DOHH2 (cell line): Measurements from ENCODE around the gene VAC14.

Experiments used
- H3F3A ChIP-seq: fragments of 200-600 bp; sonication (generic), shearing (Covaris generic); 2 replicates; pipeline ENCODE4 v1.6.0; 2016; ENCODE audit warnings: antibody characterized with exemption, mild to moderate bottlenecking; ENCODE audit not compliant: control insufficient read depth, insufficient read depth
- H3K27ac ChIP-seq: fragments of 200-600 bp; sonication (generic); 2 replicates; pipeline ENCODE4 v1.5.1; 2014; ENCODE audit warnings: low read depth, mild to moderate bottlenecking, low read length, moderate library complexity
- H3K27me3 ChIP-seq: fragments of 200-600 bp; sonication (generic); 2 replicates; pipeline ENCODE4 v1.6.1; 2014; ENCODE audit warnings: mild to moderate bottlenecking, low read length, mixed read lengths; ENCODE audit not compliant: control insufficient read depth
- H3K36me3 ChIP-seq: fragments of 200-600 bp; sonication (generic); 2 replicates; pipeline ENCODE4 v1.6.1; 2014; ENCODE audit warnings: mild to moderate bottlenecking, low read length, moderate library complexity, mixed read lengths; ENCODE audit not compliant: control insufficient read depth
- H3K4me1 ChIP-seq: fragments of 200-600 bp; sonication (generic); 2 replicates; pipeline ENCODE4 v1.6.1; 2014; ENCODE audit warnings: mild to moderate bottlenecking, low read length, mixed read lengths; ENCODE audit not compliant: control insufficient read depth
- H3K4me2 ChIP-seq: fragments of 200-600 bp; sonication (generic); 2 replicates; pipeline ENCODE4 v1.6.0; 2014; ENCODE audit warnings: mild to moderate bottlenecking, low read length, moderate library complexity
- H3K4me3 ChIP-seq: fragments of 200-600 bp; sonication (generic); 2 replicates; pipeline ENCODE4 v1.5.1; 2014; ENCODE audit warnings: mild to moderate bottlenecking, low read length, mixed read lengths
- H3K79me2 ChIP-seq: fragments of 200-600 bp; sonication (generic); 2 replicates; pipeline ENCODE4 v1.6.1; 2014; ENCODE audit warnings: mild to moderate bottlenecking, low read length, mixed read lengths; ENCODE audit not compliant: control insufficient read depth
- H3K9me2 ChIP-seq: fragments of 200-600 bp; sonication (generic); replicated peaks from 2 replicates; pipeline ENCODE4 v1.6.1; 2014; ENCODE audit warnings: mild to moderate bottlenecking, low read length, mixed read lengths; ENCODE audit not compliant: control insufficient read depth
- H3K9me3 ChIP-seq: fragments of 200-600 bp; sonication (generic); 2 replicates; pipeline ENCODE4 v1.6.1; 2014; ENCODE audit warnings: antibody characterized with exemption, low read length, mixed read lengths; ENCODE audit not compliant: control insufficient read depth, insufficient read depth
- H4K20me1 ChIP-seq: fragments of 200-600 bp; sonication (generic); 2 replicates; pipeline ENCODE4 v1.6.0; 2014; ENCODE audit warnings: low read depth, mild to moderate bottlenecking, antibody characterized with exemption, low read length, moderate library complexity; ENCODE audit not compliant: control insufficient read depth, insufficient read depth
- EZH2phosphoT487 ChIP-seq: fragments of 200-600 bp; sonication (generic); IDR thresholded peaks from 2 replicates; pipeline ENCODE4 v1.6.1; 2017; ENCODE audit warnings: borderline replicate concordance, mild to moderate bottlenecking, antibody characterized with exemption, low read length, moderate library complexity, mixed read lengths
- TF ChIP-seq, protein P1 (sequence below): fragments of 200-600 bp; sonication (generic); IDR thresholded peaks from one replicate; pipeline ENCODE4 v1.5.1; 2014; ENCODE audit warnings: antibody characterized with exemption, mild to moderate bottlenecking, low read depth, low read length; ENCODE audit not compliant: poor library complexity, severe bottlenecking

VAC14 gene

DNA sequence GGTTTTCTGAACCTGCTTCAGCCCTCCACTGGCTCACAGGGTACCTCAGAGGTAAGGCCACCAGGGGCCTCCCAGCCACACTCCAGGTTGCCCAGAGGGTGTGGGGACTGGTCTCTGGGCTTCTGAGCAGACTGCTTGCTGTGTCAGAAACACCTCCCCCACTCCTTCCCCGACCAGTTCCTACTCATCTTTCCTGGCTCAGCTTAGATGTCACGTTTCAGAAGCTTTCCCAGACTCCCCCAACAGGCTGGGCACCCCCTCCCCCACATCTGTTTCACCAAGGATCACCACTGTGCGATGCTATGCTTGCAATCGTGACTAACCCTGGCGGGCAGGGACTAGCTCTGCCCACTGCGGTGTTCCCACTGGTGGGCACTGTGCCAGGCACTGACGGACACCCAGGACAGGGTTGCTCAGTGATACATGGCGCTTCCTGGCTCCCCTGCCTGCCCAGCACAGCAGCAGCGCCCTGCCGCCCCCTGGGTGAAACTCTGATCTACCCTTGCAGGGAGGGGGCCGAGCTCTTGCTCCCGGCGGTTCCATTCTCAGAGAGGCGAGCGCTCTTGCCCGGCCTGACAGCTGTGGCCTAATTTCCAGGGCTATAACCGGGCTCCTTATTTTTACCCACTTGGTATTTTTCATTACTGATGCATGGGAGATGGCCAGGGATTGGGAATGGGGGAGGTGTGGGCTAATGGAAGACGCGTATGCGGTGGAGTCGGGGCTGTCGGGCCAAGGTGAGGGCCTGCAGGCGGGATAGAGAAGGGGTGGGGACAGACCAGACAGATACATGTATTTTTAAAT lies 85.7 kb downstream of the VAC14 start:
- Histone ChIP-seq H3K9me2 (no peaks in the 10 kb centered on the region), H3K27me3 (no peaks in the 10 kb centered on the region), H4K20me1 (no peaks in the 10 kb centered on the region), H3K27ac (no peak overlapping the region), H3K4me2 (no peak overlapping the region), H3K36me3 (no peaks in the 10 kb centered on the region), H3K4me1 (no peaks in the 10 kb centered on the region), H3K4me3 (no peak overlapping the region), H3K9me3 (no peaks in the 10 kb centered on the region), H3F3A (no peaks in the 10 kb centered on the region), H3K79me2 (no peaks in the 10 kb centered on the region)
- TF ChIP-seq, protein P1, sequence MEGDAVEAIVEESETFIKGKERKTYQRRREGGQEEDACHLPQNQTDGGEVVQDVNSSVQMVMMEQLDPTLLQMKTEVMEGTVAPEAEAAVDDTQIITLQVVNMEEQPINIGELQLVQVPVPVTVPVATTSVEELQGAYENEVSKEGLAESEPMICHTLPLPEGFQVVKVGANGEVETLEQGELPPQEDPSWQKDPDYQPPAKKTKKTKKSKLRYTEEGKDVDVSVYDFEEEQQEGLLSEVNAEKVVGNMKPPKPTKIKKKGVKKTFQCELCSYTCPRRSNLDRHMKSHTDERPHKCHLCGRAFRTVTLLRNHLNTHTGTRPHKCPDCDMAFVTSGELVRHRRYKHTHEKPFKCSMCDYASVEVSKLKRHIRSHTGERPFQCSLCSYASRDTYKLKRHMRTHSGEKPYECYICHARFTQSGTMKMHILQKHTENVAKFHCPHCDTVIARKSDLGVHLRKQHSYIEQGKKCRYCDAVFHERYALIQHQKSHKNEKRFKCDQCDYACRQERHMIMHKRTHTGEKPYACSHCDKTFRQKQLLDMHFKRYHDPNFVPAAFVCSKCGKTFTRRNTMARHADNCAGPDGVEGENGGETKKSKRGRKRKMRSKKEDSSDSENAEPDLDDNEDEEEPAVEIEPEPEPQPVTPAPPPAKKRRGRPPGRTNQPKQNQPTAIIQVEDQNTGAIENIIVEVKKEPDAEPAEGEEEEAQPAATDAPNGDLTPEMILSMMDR, result no peak
- no peak for TF ChIP-seq EZH2phosphoT487

DNA sequence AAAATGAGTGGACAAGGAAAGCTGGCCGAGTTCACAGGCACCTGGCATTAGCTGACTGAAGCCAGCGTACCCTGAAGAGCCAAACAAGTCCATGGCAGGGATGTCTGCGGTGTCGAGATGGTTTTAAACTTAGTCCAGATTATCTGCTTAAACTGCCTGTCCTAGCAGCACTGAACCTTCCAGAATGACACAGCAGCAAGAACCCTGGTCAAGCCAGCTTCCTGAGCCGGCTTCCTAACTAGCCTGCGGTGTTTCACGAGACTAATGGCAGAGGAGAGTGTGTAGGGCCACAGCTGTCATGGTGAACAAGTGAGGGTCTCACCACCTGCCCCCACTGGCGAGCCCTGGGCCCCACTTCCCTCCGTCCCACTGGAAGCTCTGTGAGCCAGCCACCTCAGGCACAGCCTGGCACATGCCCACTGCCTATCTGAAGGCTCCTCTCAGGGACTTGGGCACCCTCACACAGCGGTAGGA lies 86.3 kb downstream of the VAC14 start:
- H3K4me1 ChIP-seq, result no peaks in the 10 kb centered on the region
- H3K9me3 ChIP-seq, result no peaks in the 10 kb centered on the region
- no peaks in the 10 kb centered on the region for H3K27me3 ChIP-seq
- H3K9me2 ChIP-seq, result no peaks in the 10 kb centered on the region
- no peaks in the 10 kb centered on the region for H3K79me2 ChIP-seq
- H3K4me2 ChIP-seq, result no peak overlapping the region
- no peak for TF ChIP-seq EZH2phosphoT487
- TF ChIP-seq, protein P1, result no peak
- H3F3A ChIP-seq, result no peaks in the 10 kb centered on the region
- H3K27ac ChIP-seq, result no peak overlapping the region
- H4K20me1 ChIP-seq, result no peaks in the 10 kb centered on the region
- H3K4me3 ChIP-seq, result no peak overlapping the region
- H3K36me3 ChIP-seq, result no peaks in the 10 kb centered on the region

DNA sequence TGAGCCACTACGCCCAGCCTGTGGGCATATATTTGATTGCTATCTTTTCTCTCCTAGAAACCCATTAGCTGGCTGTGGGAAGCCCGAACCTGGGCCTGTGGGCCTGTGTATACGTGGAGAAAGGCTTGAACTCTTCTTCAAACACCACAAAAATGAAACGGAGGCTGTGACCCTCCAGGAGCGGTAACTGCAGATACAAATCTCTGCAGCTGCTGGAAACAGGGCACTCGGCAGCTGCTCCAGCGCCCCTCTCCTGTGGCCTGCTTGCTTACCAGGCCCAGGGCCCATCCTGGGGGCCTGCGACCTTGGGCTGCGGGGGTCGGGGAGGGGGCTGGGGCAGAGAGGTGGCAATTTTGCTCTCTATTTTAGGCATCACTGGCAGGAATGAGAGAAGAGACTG lies 87.1 kb downstream of the VAC14 start:
- Histone ChIP-seq H3K27ac (no peak overlapping the region), H3K4me3 (no peak overlapping the region), H3K9me2 (no peaks in the 10 kb centered on the region), H3K9me3 (no peaks in the 10 kb centered on the region), H3K4me1 (no peaks in the 10 kb centered on the region), H3K27me3 (no peaks in the 10 kb centered on the region), H3K36me3 (no peaks in the 10 kb centered on the region), H4K20me1 (no peaks in the 10 kb centered on the region), H3F3A (no peaks in the 10 kb centered on the region), H3K79me2 (no peaks in the 10 kb centered on the region), H3K4me2 (no peak overlapping the region)
- TF ChIP-seq, protein P1, result no peak
- no peak for TF ChIP-seq EZH2phosphoT487
